Activated CD4-positive, alpha-beta T cell treated with anti-CD3 and anti-CD28 coated beads, Interleukin-2, amount 50 U/mL, for 1 hour (primary cell): Measurements from ENCODE around the gene MCAT.

ENCODE experiments used
- DNase-seq: peaks from one replicate; pipeline ENCODE4 v3.0.0-alpha.2; 2020

The MCAT gene

GRCh38 chr22:43142880-43143562 is at the start of gene MCAT:
TSS of gene MCAT (minus strand) at chr22:43143398. CDS start at chr22:43143348, 50 bp downstream.
- peak; percentile 74 for DNase-seq

- DNase-seq, result no peak
Observed at GRCh38 chr22:43191831-43192230, 48.6 kb upstream of the MCAT start.

- no peak for DNase-seq
Observed at GRCh38 chr22:43188829-43189545, 45.8 kb upstream of the MCAT start.

GRCh38 chr22:43187171-43188099 is 44.2 kb upstream of the MCAT start:
- peak; percentile 95 for DNase-seq

GRCh38 chr22:43186272-43187170 is 43.3 kb upstream of the MCAT start, which contains the start of gene TTLL12:
TSS of gene TTLL12 (minus strand) at chr22:43187134. CDS start at chr22:43187069, 65 bp downstream.
- peak; percentile 54 for DNase-seq

GRCh38 chr22:43185860-43186261 is 42.7 kb upstream of the MCAT start:
- no peak for DNase-seq

- DNase-seq, result no peak
Observed at GRCh38 chr22:43183496-43184277, 40.5 kb upstream of the MCAT start.

- no peak for DNase-seq
Observed at GRCh38 chr22:43182726-43183125, 39.5 kb upstream of the MCAT start.

- DNase-seq, result no peak
Observed at GRCh38 chr22:43182118-43182517, 38.9 kb upstream of the MCAT start.

GRCh38 chr22:43181321-43182076 is 38.3 kb upstream of the MCAT start:
- no peak for DNase-seq

GRCh38 chr22:43180670-43181069 is 37.5 kb upstream of the MCAT start:
- DNase-seq, result no peak

GRCh38 chr22:43179911-43180195 is 36.7 kb upstream of the MCAT start:
- no peak for DNase-seq

GRCh38 chr22:43179146-43179910 is 36.1 kb upstream of the MCAT start:
- no peak for DNase-seq

- no peak for DNase-seq
Observed at GRCh38 chr22:43177479-43177878, 34.3 kb upstream of the MCAT start.

- no peak for DNase-seq
Observed at GRCh38 chr22:43176090-43176489, 32.9 kb upstream of the MCAT start.

GRCh38 chr22:43174941-43175531 is 31.8 kb upstream of the MCAT start:
- no peak for DNase-seq

- no peak for DNase-seq
Observed at GRCh38 chr22:43173976-43174720, 30.9 kb upstream of the MCAT start.

- DNase-seq, result no peak
Observed at GRCh38 chr22:43173566-43173965, 30.4 kb upstream of the MCAT start.

- DNase-seq, result no peak
Observed at GRCh38 chr22:43172191-43172590, 29.0 kb upstream of the MCAT start.
